Activated CD4-positive, alpha-beta T cell treated with anti-CD3 and anti-CD28 coated beads, Interleukin-2, amount 50 U/mL, for 24 hours (primary cell): ENCODE measurements around the gene KRTAP12-4.
"Not testable (repeated sequence)": the region's sequence is repeated elsewhere in the genome, so short reads cannot be mapped to it uniquely, and the experiment has no call there.

ENCODE experiments used
- DNase-seq, 2 donors: peaks; one replicate each; pipeline ENCODE4 v3.0.0-alpha.2; 2020; ENCODE audit warnings: low read depth in 1 of 2, low spot score in 1 of 2

KRTAP12-4 gene

GRCh38 chr21:44654576-44655175 is at the start of gene KRTAP12-4:
Gene KRTAP12-4 (minus strand): TSS chr21:44654659. CDS start chr21:44654614, 45 bp downstream.
- no peak for DNase-seq

GRCh38 chr21:44703731-44704635 is 49.5 kb upstream of the KRTAP12-4 start:
- DNase-seq, result no peak

GRCh38 chr21:44702973-44703730 is 48.7 kb upstream of the KRTAP12-4 start:
- DNase-seq, result no peak

GRCh38 chr21:44702111-44702972 is 47.9 kb upstream of the KRTAP12-4 start:
- DNase-seq, result no peak

- DNase-seq, result no peak
Observed at GRCh38 chr21:44701541-44701940, 47.1 kb upstream of the KRTAP12-4 start.

GRCh38 chr21:44701023-44701400 is 46.6 kb upstream of the KRTAP12-4 start:
- DNase-seq, result no peak

- no peak for DNase-seq
Observed at GRCh38 chr21:44700101-44701022, 45.9 kb upstream of the KRTAP12-4 start.

GRCh38 chr21:44699502-44700001 is 45.1 kb upstream of the KRTAP12-4 start:
- no peak for DNase-seq

- DNase-seq, result no peak
Observed at GRCh38 chr21:44697811-44698734, 43.6 kb upstream of the KRTAP12-4 start.

- DNase-seq, result not testable (repeated sequence)
Observed at GRCh38 chr21:44697172-44697810, 42.8 kb upstream of the KRTAP12-4 start, which contains the start of gene KRTAP10-12. Gene KRTAP10-12 (plus strand): TSS chr21:44697172. CDS start chr21:44697202, 30 bp downstream.

GRCh38 chr21:44696572-44696971 is 42.1 kb upstream of the KRTAP12-4 start:
- DNase-seq, result no peak

GRCh38 chr21:44695641-44696040 is 41.2 kb upstream of the KRTAP12-4 start:
- DNase-seq, result no peak

- DNase-seq, result no peak
Observed at GRCh38 chr21:44695184-44695583, 40.7 kb upstream of the KRTAP12-4 start.

GRCh38 chr21:44694776-44695175 is 40.3 kb upstream of the KRTAP12-4 start:
- DNase-seq, result no peak

GRCh38 chr21:44692798-44693512 is 38.5 kb upstream of the KRTAP12-4 start:
- DNase-seq, result no peak

GRCh38 chr21:44691686-44692085 is 37.2 kb upstream of the KRTAP12-4 start:
- no peak for DNase-seq

GRCh38 chr21:44689740-44690139 is 35.3 kb upstream of the KRTAP12-4 start:
- DNase-seq, result not testable (repeated sequence)
